GM18870 (cell line): ENCODE data around the gene RPL23.

Experiments
- ATAC-seq: cut with Tn5 transposase; IDR thresholded peaks from one replicate; pipeline ENCODE4 v1.9.1; 2021; ENCODE audit warnings: moderate library complexity; ENCODE audit not compliant: unreplicated experiment

The RPL23 gene

GRCh38 chr17:38800237-38800760 is 53.2 kb downstream of the RPL23 start:
- no peak for ATAC-seq

GRCh38 chr17:38799501-38800236 is 53.9 kb downstream of the RPL23 start, which contains the start of gene PIP4K2B:
PIP4K2B (minus strand) TSS chr17:38799556; CDS start chr17:38799424, 132 bp downstream.
- ATAC-seq = peak; percentile 73

GRCh38 chr17:38798614-38799500 is 54.7 kb downstream of the RPL23 start:
- no peak for ATAC-seq
